ENCODE data around the gene PEX14.

DNA sequence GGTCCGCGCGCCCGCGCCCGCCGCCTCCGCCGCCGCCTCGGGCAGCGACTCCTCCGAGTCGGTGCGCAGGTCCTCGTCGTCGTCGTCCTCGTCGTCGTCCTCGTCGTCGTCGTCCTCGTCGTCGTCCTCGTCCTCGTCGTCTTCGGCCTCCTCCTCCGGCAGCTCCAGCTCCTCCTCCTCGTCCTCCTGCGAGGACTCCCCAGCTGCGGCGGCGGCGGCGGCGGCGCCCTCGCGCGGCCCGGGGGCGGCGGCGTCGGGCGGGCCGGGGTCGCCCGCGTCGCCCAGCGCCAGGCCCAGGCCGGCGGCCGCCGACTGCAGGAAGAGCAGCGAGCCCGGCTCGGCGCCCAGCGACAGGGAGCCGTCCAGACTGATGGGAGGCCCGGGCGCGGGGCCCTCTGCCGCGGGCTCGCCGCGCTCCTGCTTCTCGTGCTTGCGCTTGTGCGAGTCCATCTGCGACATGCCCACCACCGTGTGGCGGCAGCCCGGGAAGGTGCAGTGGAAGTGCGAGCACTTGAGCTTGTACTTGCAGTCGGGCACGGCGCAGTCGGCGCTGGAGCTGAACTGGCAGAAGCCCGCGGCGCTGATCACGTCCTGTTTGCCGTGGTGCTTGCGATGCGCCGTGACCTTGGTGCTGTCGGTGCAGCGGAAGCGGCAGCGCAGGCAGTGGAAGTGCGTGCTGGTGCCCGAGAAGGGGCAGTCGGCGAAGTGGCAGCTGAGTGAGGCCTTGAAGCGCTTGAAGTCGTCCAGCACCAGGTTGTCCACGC lies 164.4 kb downstream of the PEX14 start:
- TF ChIP-seq, protein P1, sequence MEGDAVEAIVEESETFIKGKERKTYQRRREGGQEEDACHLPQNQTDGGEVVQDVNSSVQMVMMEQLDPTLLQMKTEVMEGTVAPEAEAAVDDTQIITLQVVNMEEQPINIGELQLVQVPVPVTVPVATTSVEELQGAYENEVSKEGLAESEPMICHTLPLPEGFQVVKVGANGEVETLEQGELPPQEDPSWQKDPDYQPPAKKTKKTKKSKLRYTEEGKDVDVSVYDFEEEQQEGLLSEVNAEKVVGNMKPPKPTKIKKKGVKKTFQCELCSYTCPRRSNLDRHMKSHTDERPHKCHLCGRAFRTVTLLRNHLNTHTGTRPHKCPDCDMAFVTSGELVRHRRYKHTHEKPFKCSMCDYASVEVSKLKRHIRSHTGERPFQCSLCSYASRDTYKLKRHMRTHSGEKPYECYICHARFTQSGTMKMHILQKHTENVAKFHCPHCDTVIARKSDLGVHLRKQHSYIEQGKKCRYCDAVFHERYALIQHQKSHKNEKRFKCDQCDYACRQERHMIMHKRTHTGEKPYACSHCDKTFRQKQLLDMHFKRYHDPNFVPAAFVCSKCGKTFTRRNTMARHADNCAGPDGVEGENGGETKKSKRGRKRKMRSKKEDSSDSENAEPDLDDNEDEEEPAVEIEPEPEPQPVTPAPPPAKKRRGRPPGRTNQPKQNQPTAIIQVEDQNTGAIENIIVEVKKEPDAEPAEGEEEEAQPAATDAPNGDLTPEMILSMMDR (IDR thresholded peaks at IDR 0.05) = no peak
- TF ChIP-seq POLR2A (IDR thresholded peaks at IDR 0.05) = no peak
